Measurements from ENCODE around the gene PLCH1. TPM values are rescaled to one million over a fixed set of nuclear protein-coding genes. Genes with fewer than 3 reads are reported as not detected.
"Not testable (repeated sequence)": the region's sequence is repeated elsewhere in the genome, so short reads cannot be mapped to it uniquely, and the experiment has no call there.

PLCH1 gene
- polyA plus RNA-seq, 1 experiment: 0.04 TPM

DNA sequence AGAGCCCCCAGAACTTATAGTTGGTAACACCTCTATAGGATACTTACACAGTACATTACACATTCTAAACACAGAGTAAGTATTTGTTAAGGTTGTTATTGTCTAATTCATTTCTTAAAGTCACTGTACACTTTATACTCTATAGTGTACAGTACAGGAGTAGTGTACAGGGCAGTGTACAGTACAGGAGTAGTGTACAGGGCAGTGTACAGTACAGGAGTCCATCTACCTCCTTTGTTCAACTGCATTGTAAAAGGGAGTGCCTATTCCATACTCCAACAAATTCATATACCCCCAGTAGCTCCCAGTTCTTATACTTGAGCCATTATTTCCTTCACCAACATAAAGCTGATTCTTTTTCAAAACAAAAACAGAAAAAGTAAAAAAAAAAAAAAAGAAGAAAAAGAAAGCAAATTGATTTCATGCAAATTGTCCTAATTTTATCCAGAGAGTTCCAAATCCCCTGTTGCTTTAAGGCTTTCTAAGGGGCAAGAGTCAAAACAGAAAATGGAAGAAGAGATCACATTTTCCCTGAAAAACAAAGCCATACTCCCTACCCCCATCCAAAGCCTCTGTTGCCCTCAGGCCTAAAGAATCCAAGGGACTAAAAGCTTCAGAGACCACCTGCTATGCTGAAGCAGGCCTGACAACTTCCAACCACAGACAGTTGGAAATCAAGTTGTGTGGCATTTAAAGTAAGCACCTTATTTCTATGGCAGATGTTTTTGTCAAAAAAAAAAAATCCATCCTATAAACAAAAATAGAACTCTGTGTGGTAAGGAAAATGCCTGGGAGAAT, 125.6 kb downstream of the PLCH1 start:
- Histone ChIP-seq H3K9me3 (ENCODE audit: control insufficient read depth, insufficient read depth, low read length) (no peaks in the 10 kb centered on the region), H3K4me3 (ENCODE audit: low read depth, low read length) (no peak overlapping the region), H3K27me3 (ENCODE audit: control insufficient read depth, insufficient read depth, low read length) (no peaks in the 10 kb centered on the region), H3K27ac (ENCODE audit: low read depth, low read length) (no peak overlapping the region)
- TF ChIP-seq, protein P1, sequence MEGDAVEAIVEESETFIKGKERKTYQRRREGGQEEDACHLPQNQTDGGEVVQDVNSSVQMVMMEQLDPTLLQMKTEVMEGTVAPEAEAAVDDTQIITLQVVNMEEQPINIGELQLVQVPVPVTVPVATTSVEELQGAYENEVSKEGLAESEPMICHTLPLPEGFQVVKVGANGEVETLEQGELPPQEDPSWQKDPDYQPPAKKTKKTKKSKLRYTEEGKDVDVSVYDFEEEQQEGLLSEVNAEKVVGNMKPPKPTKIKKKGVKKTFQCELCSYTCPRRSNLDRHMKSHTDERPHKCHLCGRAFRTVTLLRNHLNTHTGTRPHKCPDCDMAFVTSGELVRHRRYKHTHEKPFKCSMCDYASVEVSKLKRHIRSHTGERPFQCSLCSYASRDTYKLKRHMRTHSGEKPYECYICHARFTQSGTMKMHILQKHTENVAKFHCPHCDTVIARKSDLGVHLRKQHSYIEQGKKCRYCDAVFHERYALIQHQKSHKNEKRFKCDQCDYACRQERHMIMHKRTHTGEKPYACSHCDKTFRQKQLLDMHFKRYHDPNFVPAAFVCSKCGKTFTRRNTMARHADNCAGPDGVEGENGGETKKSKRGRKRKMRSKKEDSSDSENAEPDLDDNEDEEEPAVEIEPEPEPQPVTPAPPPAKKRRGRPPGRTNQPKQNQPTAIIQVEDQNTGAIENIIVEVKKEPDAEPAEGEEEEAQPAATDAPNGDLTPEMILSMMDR (IDR thresholded peaks at IDR 0.05; ENCODE audit: low read depth, low read length): no peak
- ChIA-PET POLR2A (no interaction called here), CTCF (no interaction called here)
- DNase-seq (ENCODE audit: low read depth, low spot score): no peak

DNA sequence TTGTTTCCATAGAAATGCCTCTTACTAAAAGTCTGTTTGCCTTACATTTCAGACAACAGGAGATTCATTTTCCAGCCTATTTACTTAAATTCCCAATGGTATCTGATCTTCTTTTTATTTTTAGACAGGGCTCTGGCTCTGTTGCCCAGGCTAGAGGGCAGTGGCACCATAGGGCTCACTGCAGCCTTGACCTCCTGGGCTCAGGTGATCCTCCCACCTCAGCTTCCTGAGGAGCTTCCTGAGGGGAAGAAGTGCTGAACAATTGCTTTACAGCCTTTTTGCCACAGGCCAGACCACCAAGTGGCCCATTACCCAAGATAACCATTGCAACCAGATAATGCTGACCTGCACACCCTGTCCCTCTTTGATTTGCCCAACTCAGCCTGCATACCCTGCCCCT, 126.3 kb downstream of the PLCH1 start:
- TF ChIP-seq, protein P1 (IDR thresholded peaks at IDR 0.05; ENCODE audit: low read depth, low read length): no peak
- H3K27ac ChIP-seq (ENCODE audit: low read depth, low read length): no peak overlapping the region
- no peaks in the 10 kb centered on the region for H3K27me3 ChIP-seq (ENCODE audit: control insufficient read depth, insufficient read depth, low read length)
- H3K4me3 ChIP-seq (ENCODE audit: low read depth, low read length): no peak overlapping the region
- CTCF ChIA-PET: no interaction called here
- no peak for DNase-seq (ENCODE audit: low read depth, low spot score)
- POLR2A ChIA-PET: no interaction called here
- H3K9me3 ChIP-seq (ENCODE audit: control insufficient read depth, insufficient read depth, low read length): no peaks in the 10 kb centered on the region

DNA sequence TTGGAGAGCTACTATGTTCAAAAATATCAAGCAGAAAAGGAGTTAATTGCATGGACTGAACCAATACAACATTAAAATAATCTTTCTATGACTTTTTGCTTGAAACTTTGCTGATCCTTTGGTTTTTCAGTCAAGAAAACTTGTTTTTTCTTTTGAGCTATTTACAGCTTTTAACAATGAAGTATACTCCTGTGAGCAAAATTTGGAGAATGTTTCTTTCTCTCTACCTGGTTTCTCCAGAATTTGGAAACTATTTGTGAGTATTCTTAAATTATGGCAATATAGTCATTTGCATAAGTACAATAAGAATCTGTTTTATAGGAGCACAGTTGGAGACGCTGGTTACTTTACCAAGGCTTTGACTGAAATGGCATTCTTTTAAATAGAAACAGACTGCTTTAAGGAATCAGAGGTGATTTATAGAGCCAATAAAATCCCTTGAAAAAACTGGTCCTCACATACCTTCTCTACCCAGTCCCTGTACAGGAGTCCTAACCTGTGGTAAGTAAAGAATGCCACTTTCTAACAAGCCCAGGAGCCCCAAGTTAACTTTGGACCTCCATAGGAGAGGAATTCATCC, 127.4 kb downstream of the PLCH1 start:
- H3K4me3 ChIP-seq (ENCODE audit: low read depth, low read length): no peak overlapping the region
- no peaks in the 10 kb centered on the region for H3K27me3 ChIP-seq (ENCODE audit: control insufficient read depth, insufficient read depth, low read length)
- DNase-seq (ENCODE audit: low read depth, low spot score): no peak
- no peaks in the 10 kb centered on the region for H3K9me3 ChIP-seq (ENCODE audit: control insufficient read depth, insufficient read depth, low read length)
- H3K27ac ChIP-seq (ENCODE audit: low read depth, low read length): no peak overlapping the region
- POLR2A ChIA-PET: no interaction called here
- TF ChIP-seq, protein P1 (IDR thresholded peaks at IDR 0.05; ENCODE audit: low read depth, low read length): no peak
- CTCF ChIA-PET: interaction anchor here (0.6 kb wide), 1 partner anchor 886 kb away, joined by 4 read pairs; no protein-coding TSS in a partner anchor

DNA sequence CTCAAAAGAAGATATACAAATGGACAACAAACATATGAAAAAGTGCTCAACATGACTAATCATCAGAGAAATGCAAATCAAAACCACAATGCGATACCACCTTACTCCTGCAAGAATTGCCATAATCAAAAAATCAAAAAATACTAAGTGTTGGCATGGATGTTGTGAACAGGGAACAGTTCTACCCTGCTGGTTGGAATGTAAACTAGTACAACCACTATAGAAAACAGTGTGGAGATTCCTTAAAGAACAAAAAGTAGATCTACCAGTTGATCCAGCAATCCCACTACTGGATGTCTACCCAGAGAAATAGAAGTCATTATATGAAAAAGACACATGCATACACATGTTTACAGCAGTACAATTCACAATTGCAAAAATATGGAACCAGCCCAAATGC, 129.7 kb downstream of the PLCH1 start:
- POLR2A ChIA-PET; CTCF ChIA-PET; DNase-seq (ENCODE audit: low read depth, low spot score); H3K9me3 ChIP-seq (ENCODE audit: control insufficient read depth, insufficient read depth, low read length); H3K4me3 ChIP-seq (ENCODE audit: low read depth, low read length); H3K27ac ChIP-seq (ENCODE audit: low read depth, low read length); H3K27me3 ChIP-seq (ENCODE audit: control insufficient read depth, insufficient read depth, low read length): not testable (repeated sequence)

DNA sequence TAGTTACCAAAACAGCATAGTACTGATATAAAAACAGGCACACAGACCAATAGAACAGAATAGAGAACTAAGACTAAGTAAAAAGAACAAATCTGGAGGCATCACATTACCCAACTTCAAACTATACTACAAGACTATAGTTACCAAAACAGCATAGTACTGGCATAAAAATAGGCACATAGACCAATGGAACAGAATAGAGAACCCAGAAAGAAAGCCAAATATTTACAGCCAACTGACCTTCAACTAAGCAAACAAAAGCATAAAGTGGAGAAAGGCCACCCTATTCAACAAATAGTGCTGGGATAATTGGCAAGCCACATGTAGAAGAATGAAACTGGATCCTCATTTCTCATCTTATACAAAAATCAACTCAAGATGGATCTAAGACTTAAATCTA, 130.5 kb downstream of the PLCH1 start:
- DNase-seq (ENCODE audit: low read depth, low spot score); POLR2A ChIA-PET; H3K9me3 ChIP-seq (ENCODE audit: control insufficient read depth, insufficient read depth, low read length); H3K4me3 ChIP-seq (ENCODE audit: low read depth, low read length); CTCF ChIA-PET; H3K27me3 ChIP-seq (ENCODE audit: control insufficient read depth, insufficient read depth, low read length); H3K27ac ChIP-seq (ENCODE audit: low read depth, low read length): not testable (repeated sequence)

DNA sequence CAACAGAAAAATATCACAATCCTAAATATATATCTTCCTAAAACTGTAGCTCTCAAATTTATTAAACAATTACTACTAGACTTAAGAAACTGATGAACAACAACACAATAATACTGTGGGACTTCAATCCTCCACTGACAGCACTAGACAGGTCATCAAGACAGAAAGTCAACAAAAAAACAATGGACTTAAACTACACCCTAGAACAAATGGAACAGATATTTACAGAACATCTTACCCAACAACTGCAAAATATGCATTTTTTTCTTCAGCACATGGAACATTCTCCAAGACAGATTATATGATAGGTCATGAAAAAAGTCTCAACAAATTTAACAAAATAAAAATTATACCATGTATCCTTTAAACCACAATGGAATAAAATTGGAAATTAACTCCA, 133.4 kb downstream of the PLCH1 start:
- no peak for DNase-seq (ENCODE audit: low read depth, low spot score)
- Histone ChIP-seq H3K4me3 (ENCODE audit: low read depth, low read length) (no peak overlapping the region), H3K27ac (ENCODE audit: low read depth, low read length) (no peak overlapping the region), H3K27me3 (ENCODE audit: control insufficient read depth, insufficient read depth, low read length) (no peaks in the 10 kb centered on the region), H3K9me3 (ENCODE audit: control insufficient read depth, insufficient read depth, low read length) (no peaks in the 10 kb centered on the region)
- CTCF ChIA-PET: no interaction called here
- POLR2A ChIA-PET: no interaction called here
- TF ChIP-seq, protein P1 (IDR thresholded peaks at IDR 0.05; ENCODE audit: low read depth, low read length): no peak
